ENCODE results near the gene PNPLA5.
"Not testable (repeated sequence)": the region's sequence is repeated elsewhere in the genome, so short reads cannot be mapped to it uniquely, and the experiment has no call there.

PNPLA5 gene

DNA sequence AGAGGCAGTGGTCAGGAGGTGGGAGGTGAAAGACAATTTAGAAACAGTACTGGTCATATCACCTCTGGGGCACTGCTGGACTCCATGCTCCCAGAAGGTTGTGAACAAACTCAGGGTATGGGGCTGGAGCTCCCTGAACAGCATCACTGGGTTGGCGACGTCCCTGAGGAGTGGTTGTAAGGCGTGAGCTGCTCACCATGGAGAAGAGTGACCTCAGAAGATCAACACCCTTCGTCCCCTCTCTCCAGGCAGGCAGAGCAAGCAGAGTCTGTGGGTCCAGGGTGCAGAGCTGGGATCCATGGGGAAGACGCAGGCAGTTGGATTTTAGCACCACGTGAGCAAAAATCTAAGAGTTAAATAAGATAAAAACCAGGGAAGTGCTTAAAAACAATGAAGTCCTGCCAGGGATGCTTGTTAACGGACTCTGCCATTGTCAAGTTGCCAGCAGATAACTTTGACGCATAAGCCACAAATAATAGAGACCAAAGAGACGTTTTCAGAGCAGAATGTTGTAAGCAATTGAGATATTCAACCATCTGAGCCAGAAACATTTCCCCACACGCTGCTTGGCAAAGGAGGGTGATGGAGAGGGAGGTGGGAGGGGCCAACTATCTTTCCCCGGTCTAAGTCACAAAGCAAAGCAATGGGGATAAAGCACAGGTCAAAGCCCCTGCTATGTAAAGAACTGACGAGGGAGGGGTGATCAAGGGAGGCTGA, 13.6 kb downstream of the PNPLA5 start:
- peak in 1 of 2 donors; percentile 79 for DNase-seq (ENCODE audit: low read depth in 2 of 2)

DNA sequence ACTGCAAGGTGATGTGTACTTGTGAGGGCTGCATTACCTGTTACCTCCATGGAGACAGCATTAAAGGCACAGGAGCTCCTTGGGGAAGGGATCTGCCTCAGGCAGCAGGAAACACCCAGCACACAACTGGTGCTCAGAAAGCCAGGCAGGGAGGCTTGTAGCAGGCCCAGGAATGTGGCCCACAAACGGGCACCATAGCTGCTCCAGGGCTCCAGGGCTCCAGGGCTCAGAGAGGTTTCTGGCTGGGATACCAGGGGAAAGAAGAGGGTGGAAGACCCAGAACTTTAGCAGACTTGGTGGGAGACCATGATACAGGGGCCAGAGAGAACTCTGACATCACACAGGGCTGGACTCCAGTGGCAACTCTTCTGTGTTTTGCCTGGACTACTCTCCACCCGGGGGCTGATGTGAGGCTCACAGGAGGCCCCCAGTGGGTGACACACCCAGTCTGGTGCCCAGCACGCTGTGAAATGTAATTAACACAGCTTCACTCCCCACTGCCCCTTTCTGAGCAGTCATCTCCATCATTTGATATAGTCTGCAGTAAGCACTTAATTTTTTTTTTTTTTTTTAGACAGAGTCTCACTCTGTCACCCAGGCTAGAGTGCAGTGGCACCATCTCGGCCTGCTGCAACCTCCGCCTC, 14.8 kb downstream of the PNPLA5 start:
- no peak for DNase-seq (ENCODE audit: low read depth in 2 of 2)
- TF ChIP-seq, protein P1, sequence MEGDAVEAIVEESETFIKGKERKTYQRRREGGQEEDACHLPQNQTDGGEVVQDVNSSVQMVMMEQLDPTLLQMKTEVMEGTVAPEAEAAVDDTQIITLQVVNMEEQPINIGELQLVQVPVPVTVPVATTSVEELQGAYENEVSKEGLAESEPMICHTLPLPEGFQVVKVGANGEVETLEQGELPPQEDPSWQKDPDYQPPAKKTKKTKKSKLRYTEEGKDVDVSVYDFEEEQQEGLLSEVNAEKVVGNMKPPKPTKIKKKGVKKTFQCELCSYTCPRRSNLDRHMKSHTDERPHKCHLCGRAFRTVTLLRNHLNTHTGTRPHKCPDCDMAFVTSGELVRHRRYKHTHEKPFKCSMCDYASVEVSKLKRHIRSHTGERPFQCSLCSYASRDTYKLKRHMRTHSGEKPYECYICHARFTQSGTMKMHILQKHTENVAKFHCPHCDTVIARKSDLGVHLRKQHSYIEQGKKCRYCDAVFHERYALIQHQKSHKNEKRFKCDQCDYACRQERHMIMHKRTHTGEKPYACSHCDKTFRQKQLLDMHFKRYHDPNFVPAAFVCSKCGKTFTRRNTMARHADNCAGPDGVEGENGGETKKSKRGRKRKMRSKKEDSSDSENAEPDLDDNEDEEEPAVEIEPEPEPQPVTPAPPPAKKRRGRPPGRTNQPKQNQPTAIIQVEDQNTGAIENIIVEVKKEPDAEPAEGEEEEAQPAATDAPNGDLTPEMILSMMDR (IDR thresholded peaks at IDR 0.05; ENCODE audit: low read depth, low read length), result no peak
- no peak overlapping the region for H3K4me3 ChIP-seq (replicated peaks in 1 of 2; ENCODE audit: low read depth in 2 of 2, low read length in 2 of 2)

More for the DNA sequence above, 13.6 kb downstream of the PNPLA5 start:
- TF ChIP-seq, protein P1 (IDR thresholded peaks at IDR 0.05; ENCODE audit: low read depth, low read length), result no peak
- H3K4me3 ChIP-seq (replicated peaks in 1 of 2; ENCODE audit: low read depth in 2 of 2, low read length in 2 of 2), result no peak overlapping the region

DNA sequence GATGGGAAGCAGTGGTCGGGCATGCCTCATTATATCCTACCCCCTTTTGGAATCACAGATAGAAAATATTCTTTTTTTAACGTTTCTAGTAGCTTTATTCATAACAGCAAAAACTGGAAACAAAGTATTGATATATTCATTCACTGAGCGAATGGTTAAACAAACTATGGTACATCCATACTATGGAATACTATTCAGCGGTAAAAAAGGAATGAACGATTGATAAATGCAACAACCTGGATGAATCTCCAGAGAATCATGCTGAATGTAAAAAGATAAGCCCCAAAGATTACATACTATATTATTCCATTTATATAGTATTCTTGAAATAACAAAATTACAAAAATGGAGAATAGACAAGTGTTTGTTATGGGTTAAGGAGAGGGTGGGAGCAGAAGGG, 22.0 kb downstream of the PNPLA5 start:
- DNase-seq (ENCODE audit: low read depth in 2 of 2), result no peak
- no peak overlapping the region for H3K4me3 ChIP-seq (replicated peaks in 1 of 2; ENCODE audit: low read depth in 2 of 2, low read length in 2 of 2)
- TF ChIP-seq, protein P1 (IDR thresholded peaks at IDR 0.05; ENCODE audit: low read depth, low read length), result no peak

DNA sequence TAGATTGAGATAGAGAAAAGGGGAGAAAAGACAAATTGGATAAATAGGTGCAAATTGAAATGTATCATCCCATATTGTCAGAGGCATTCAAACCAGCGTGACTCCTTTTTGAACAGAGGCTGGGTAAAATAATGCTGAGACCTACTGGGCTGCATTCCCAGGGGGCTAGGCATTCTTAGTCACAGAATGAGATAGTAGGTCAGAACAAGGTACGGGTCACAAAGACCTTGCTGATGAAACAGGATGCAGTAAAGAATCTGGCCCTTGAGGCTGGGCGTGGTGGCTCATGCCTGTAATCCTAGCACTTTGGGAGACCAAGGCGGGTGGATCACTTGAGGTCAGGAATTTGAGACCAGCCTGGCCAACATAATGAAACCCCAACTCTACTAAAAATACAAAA, 22.8 kb downstream of the PNPLA5 start:
- not testable (repeated sequence) for H3K4me3 ChIP-seq (replicated peaks in 1 of 2; ENCODE audit: low read depth in 2 of 2, low read length in 2 of 2); DNase-seq (ENCODE audit: low read depth in 2 of 2)

DNA sequence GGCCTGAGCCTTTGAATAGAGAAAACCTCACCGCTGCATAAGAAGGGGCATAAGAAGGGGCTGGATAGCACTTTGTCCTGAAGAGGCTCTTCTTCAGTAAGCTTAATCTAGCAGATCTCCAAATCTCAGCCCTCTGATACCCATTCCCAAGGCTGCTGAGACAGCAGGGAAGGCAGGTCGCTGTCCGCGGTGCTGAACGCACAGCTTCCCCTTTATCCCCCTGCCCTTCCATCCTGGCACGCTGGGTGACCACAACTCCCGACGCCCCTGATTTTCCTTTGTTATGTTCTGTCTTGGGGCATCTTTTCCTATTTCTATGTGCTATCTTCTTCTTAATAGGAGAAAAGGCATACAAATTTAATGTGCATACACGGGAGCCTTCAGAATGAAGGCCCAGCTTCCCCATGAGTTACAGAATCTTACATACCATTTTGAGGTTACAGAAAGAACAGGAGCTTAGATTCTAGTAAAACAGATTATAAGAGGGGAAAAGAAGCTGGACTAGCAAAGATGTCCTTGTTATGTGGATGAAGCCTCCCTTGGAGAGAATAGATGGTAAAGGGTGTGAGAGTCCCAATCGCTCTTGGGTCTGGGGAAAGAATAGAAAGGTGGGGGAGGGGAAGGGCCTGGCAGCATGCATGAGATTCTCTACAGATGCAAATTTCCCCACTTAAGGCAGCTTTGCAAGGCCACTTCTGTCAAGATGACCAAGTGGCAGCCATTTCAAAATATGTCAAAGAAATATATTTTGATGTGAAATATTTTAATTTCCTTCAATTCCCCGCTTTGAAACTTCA, 23.8 kb downstream of the PNPLA5 start:
- no peak overlapping the region for H3K4me3 ChIP-seq (replicated peaks in 1 of 2; ENCODE audit: low read depth in 2 of 2, low read length in 2 of 2)
- DNase-seq (ENCODE audit: low read depth in 2 of 2), result peak; percentile 56 to 57
- TF ChIP-seq, protein P1 (IDR thresholded peaks at IDR 0.05; ENCODE audit: low read depth, low read length), result no peak

DNA sequence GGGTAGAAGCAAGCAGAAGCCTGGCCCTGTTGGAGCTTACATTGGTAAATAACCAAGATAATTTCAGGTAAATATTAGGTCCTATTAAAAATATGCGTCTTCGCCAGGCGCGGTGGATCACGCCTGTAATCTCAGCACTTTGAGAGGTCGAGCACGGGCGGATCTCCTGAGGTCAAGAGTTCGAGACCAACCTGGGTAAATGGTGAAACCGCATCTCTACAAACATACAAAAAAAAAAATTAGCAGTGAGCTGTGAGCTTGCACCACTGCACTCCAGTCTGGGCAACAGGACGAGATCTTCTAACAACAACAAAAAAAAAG, 29.0 kb downstream of the PNPLA5 start:
- H3K4me3 ChIP-seq (replicated peaks in 1 of 2; ENCODE audit: low read depth in 2 of 2, low read length in 2 of 2), result no peak overlapping the region
- TF ChIP-seq, protein P1 (IDR thresholded peaks at IDR 0.05; ENCODE audit: low read depth, low read length), result no peak
- no peak for DNase-seq (ENCODE audit: low read depth in 2 of 2)

Measured in cardiac fibroblast (primary cell).